Stimulated activated naive CD8-positive, alpha-beta T cell treated with anti-CD3 and anti-CD28 coated beads, Interleukin-15, Interleukin-2, amounts not matched to agents 100 U/mL and 50 U/mL, for 24 hours (primary cell): Measurements from ENCODE around the gene EID2B.

Experiments used
- ATAC-seq: fragments of 150-1000 bp; cut with Tn5 transposase; one replicate; pipeline ENCODE4 v1.10.0; 2021
- DNase-seq: peaks from one replicate; pipeline ENCODE4 v3.0.0; 2021

EID2B gene

DNA sequence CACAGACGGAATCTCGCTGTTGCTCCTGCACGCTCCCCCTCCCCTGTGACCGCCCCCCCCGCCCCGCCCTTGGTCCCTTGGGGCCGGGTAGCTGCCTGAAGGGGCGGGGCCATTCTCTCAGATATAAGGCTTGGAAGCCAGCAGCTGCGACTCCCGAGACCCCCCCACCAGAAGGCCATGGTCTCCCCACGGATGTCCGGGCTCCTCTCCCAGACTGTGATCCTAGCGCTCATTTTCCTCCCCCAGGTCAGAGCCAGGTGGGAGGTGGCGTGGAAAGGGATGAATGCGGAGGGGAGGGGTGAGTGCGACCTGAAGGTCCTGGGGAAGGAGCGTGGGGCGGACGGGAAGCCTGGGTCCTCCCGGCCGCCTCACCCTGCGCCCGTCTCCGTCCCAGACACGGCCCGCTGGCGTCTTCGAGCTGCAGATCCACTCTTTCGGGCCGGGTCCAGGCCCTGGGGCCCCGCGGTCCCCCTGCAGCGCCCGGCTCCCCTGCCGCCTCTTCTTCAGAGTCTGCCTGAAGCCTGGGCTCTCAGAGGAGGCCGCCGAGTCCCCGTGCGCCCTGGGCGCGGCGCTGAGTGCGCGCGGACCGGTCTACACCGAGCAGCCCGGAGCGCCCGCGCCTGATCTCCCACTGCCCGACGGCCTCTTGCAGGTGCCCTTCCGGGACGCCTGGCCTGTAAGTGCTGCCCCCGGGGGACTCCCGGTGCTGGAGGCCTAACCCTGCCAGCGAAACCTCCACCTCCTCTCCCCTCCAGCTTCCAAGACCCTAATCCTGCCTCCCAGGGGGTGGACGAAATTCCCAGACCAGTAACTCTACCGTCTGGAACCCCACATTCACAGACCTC is 33.6 kb downstream of the EID2B start, which contains the start of gene DLL3:
DLL3 (plus strand) TSS at position 150 of the 845 bp plus-strand sequence; CDS start at position 178, 28 bp downstream.
- ATAC-seq = no peak
- peak; percentile 41 for DNase-seq

DNA sequence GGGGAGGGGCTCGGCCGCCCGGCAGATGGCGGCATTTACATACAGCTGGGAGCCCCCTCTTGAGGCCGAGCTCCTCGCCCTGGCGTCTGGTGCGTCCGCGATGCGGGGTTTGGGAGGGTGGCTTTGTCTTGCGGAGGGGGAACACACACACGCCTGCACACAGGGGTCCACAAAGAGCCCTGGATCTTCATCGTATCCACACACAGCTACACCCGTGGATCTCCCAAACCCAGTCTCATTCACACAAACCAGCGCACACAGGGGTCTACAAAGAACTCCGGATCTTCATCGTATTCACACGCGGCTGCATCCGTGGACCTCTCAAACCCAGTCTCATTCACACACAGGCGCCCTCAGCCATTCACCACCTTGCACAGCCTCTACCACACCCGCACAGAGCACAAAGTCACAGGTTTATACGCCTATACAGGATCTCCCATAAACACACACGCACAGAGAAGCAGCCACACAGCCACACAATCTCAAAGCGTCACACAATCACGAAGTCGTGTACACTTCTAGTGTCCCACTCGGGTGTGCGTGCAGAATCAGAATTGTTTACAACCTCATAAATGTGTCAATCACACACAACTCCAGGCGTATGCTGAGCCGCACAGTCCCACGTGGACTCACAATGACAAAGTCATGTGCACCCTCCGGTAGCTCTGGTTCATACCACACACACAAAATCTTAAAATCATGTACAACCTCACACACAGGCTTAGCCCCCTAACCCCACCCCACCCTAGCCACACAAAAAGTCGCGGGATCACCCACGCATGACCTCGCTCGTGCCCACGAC is 34.5 kb downstream of the EID2B start:
- peak; percentile 43 for DNase-seq
- peak; percentile 45 for ATAC-seq

DNA sequence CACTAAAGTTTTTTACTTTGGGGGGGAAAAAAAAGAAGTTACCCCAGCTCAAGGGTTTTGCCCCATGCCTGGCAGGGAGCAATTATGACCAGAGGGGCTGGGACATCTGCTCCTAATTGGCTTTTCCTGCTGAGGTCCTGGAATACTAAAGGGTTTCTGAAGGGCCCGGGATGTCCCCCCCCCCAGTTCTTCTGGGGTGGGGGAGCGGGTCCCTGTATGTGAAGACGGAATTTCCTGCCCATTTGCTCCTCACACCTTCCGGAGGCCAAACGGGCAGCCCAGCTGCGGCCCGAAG is 35.0 kb downstream of the EID2B start:
- ATAC-seq (no peak), DNase-seq (no peak)

DNA sequence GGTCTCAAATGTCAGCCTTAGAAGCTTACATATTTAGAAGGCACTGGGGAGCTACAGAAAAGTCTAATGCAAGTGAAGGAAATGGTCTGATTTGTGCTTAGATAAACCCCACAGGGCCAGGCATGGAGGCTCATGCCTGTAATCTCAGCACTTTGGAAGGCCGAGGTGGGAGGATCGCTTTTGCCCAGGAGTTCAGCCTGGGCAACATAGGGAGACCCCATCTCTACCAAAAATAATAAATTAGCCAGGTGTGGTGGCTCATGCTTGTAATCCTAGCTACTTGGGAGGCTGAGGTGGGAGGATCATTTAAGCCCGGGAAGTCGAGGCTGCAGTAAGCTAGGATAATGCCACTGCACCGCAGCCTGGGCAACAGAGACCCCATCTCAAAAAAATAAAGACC is 36.6 kb downstream of the EID2B start:
- no peak for ATAC-seq

DNA sequence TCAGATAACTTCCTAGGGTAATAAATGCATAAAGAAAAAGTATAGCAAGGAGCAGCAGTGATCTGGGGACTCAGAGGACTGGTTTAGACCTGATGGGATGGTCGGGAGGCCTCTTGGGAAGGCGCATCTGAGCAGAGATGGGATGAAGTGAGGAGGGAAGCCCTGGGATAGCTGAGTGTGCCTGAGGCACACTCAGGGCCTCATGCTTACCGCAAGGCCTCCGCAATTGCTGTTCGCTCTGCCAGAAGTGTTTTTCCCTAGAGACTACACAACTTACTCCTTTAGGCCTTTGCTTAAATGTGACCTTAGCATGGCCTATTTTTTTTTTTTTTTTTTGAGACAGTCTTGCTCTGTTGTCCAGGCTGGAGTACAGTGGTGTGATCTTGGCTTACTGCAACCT is 38.0 kb downstream of the EID2B start:
- ATAC-seq = no peak
- DNase-seq = no peak

More for the DNA sequence above, 36.6 kb downstream of the EID2B start:
- no peak for DNase-seq

DNA sequence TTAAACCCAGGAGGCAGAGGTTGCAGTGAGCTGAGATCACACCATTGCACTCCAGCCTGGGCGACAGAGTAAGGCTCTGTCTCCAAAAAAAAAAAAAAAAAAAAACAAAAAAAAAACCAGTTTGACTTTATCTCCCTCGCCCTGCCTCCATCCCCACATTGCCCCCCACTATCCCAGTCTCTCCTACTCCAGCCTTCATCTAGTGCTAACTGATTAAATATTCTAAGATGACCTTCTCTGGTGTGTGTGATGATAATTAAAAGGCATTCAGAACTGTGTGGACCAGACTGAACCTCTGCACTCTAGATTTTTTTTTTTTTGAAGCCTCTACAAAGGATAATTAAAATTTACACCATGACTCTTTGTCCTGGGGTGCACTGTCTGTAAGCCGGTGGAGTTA is 39.9 kb downstream of the EID2B start:
- ATAC-seq = no peak

DNA sequence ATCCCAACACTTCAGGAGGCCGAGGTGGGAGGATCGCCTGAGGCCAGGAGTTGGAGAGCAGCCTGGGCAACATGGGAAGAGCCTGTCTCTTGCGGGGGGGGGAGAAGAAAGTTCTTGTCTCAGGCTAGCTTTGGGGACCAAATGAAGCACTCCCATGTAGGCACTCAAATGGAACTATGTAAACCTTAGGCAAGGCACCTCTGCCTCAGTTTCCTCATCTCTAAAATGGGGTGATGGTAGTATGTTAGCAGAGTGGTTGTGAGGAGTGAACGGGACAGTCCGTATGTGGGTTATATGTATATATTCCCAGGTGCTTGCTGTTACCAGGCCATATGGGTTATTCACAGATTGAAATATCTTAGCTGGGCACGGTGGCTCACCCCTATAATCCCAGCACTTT is 40.4 kb downstream of the EID2B start:
- DNase-seq (no peak), ATAC-seq (no peak)

More for the DNA sequence above, 39.9 kb downstream of the EID2B start:
- no peak for DNase-seq

DNA sequence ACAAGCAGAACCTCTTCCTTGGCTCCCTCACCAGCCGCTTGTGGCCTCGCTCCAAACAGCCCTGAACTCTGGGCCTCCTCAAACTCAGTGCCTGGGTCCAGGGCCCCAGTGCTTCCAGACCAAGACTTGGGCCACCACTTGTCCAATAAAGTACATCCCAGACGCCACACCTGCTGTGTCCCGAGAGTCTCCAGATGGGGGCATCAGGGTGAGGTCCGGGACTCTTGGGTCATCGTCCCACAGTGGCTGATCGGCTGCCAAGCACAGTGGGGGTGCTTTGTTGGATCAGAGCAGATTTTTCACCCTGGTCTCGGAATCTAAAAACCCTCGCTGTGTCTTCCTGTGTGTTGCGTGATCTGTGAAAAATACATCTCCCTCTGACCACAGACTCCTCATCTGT is 42.9 kb downstream of the EID2B start:
- no peak for ATAC-seq

DNA sequence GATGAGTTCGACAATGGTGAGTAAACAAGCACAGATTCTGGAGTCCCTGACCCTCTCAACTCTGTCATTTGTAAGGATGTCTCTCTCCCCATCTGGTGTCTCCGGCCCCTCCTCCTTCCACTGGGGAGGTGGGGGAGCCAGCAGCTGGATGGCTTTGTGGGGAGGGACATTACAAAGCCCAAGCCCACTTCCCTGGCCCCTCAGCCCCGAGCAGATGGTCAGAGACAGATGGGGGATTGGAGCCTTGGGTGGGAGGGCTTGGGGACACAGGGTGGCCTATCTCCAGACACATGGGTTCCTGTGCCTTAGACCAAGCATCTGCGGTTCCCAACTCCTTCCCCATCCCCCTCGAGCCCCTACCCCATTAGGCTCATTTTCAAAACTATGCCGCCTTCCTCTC is 49.5 kb downstream of the EID2B start:
- no peak for ATAC-seq
- DNase-seq = no peak

More for the DNA sequence above, 42.9 kb downstream of the EID2B start:
- DNase-seq = no peak

DNA sequence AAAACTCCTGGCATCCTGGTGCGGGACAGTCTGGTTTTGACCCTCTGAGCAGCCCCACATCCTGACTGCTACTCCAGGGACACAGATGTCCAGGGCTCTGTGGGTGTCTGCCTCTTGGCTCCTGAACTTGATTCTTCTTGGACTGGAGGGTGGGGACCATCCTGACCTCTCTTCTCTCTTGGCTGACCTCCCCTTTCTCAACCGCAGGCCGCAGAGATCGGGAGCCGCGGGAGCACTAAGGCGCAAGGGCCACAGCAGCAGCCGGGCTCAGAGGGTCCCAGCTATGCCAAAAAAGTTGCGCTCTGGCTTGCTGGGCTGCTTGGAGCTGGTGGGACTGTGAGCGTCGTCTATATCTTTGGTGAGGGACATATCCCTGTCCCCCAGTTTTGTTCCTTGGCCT is 51.0 kb downstream of the EID2B start:
- no peak for DNase-seq
- ATAC-seq = no peak

DNA sequence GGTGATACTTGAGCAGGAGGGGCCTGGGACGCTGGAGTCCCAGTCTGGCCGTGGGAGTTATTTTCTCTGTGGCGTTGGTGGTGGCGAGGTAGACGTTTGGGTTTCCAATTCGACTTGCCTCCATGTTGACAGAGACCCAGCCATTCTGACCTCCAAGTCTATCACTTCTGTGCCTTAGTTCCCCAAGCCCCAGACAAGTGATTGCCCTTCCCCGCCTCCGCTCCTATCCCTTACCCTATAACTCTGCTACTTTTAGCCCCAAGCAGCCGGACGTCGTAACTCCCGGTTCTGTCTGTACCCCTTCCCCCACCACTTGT is 51.5 kb downstream of the EID2B start:
- no peak for ATAC-seq
- no peak for DNase-seq
